ENCODE data around the gene LARP4. TPM values are rescaled to one million over a fixed set of nuclear protein-coding genes. Genes with fewer than 3 reads are reported as not detected.

Gene LARP4
- total and polyA plus RNA-seq, 2 of the 4 experiments (the other 2 are of a cell fraction) = 11.3 to 42.5 TPM

- Histone ChIP-seq H2AK9ac (replicated peaks; ENCODE audit: low read depth, low read length, poor library complexity) (no peak overlapping the region), H2AFZ (replicated peaks; ENCODE audit: low read length, poor library complexity) (no peak overlapping the region), H3K23ac (ENCODE audit: low read depth, low read length) (peak overlapping the region; percentile 24; the same call in 1 of the 2 replicates), H3K14ac (replicated peaks; ENCODE audit: low read depth, low read length) (no peak overlapping the region), H2BK20ac (ENCODE audit: low read depth, low read length) (peak overlapping the region; percentile 70; the same call in 1 of the 2 replicates), H4K8ac (ENCODE audit: low read depth in 2 of 2, low read length in 2 of 2) (peak overlapping the region in 1 of 2 experiments; percentile 46; a peak in 1 of 4 replicates), H3K36me3 (ENCODE audit: control insufficient read depth, insufficient read depth, low read length) (no peaks in the 10 kb centered on the region), H2BK120ac (ENCODE audit: low read depth, low read length) (peak overlapping the region; percentile 57; the same call in 1 of the 2 replicates), H3K9ac (ENCODE audit: low read depth, low read length) (no peak overlapping the region), H3K4me2 (ENCODE audit: low read depth, low read length) (no peak overlapping the region), H3K4me1 (ENCODE audit: control insufficient read depth, insufficient read depth, low read length) (peaks cover 9% of the 10 kb centered on the region), H2AK5ac (ENCODE audit: low read depth, low read length) (peak overlapping the region; percentile 52; the same call in 1 of the 2 replicates), H3K4me3 (ENCODE audit: insufficient read depth, low read depth, low read length) (no peak overlapping the region), H3K9me3 (ENCODE audit: control insufficient read depth, insufficient read depth, low read length) (no peaks in the 10 kb centered on the region), H4K5ac (ENCODE audit: low read depth, low read length) (no peak overlapping the region), H3K9me1 (ENCODE audit: insufficient read depth, low read length) (peaks cover 6% of the 10 kb centered on the region; the same call in 1 of the 2 replicates), H3K27ac (ENCODE audit: insufficient read depth, low read length) (no peak overlapping the region), H4K20me1 (ENCODE audit: insufficient read depth, low read length) (no peaks in the 10 kb centered on the region), H2BK15ac (ENCODE audit: low read depth, low read length) (0 out of 3 replicates have a peak overlapping the region, but pooled peaks have one; percentile 3), H4K91ac (ENCODE audit: insufficient read depth, low read depth, low read length) (no peak overlapping the region), H3K4ac (ENCODE audit: low read depth, low read length) (peak overlapping the region; percentile 22; the same call in 1 of the 2 replicates), H3K79me1 (ENCODE audit: low read depth in 1 of 2, low read length in 2 of 2) (no peaks in the 10 kb centered on the region), H3K18ac (ENCODE audit: low read depth, low read length) (no peak overlapping the region), H2BK5ac (ENCODE audit: low read depth, low read length, poor library complexity, severe bottlenecking) (no peak overlapping the region), H3K56ac (ENCODE audit: extremely low read depth, insufficient read depth, low read length) (no peak overlapping the region), H3K27me3 (ENCODE audit: control insufficient read depth, insufficient read depth, low read length) (no peaks in the 10 kb centered on the region)
- ChIA-PET POLR2A (ENCODE audit: unreplicated experiment) (interaction anchor here (0.7 kb wide), 1 partner anchor 593 kb away, joined by 10 read pairs; no protein-coding TSS in a partner anchor), CTCF (no interaction called here)
- ATAC-seq (ENCODE audit: low read depth) = no peak
- WGBS, 2 experiments (ENCODE audit: extremely low coverage in 2 of 2, insufficient read length in 1 of 2) = no CpG with 5 or more reads among the region's 4 CpGs
- no peak for DNase-seq
- dilution Hi-C loops (cut with HindIII; ENCODE audit: low sequenced_read_pairs, unreplicated experiment) (no loop called here), in situ Hi-C loops (cut with MboI; ENCODE audit: low sequenced_read_pairs) (no loop called here), intact Hi-C loops (cut with micrococcal nuclease) (loop anchor here (5.0 kb wide), 1 partner anchor 67 kb away; no protein-coding TSS in a partner anchor)
- BruUV-seq (replicated peaks) = no TSS peak
- no peak for TF ChIP-seq FOS (IDR thresholded peaks at IDR 0.05; ENCODE audit: low read depth, low read length)
- TF ChIP-seq SMC3 (IDR thresholded peaks at IDR 0.05; ENCODE audit: low read depth, low read length) = no peak
- no peak for TF ChIP-seq CEBPB (IDR thresholded peaks at IDR 0.05; ENCODE audit: low read depth, low read length)
- no peak for TF ChIP-seq USF2 (IDR thresholded peaks at IDR 0.05; ENCODE audit: low read depth, low read length)
- TF ChIP-seq MAZ (IDR thresholded peaks at IDR 0.05; ENCODE audit: borderline replicate concordance, low read depth, low read length) = no peak
- TF ChIP-seq MXI1 (IDR thresholded peaks at IDR 0.05; ENCODE audit: borderline replicate concordance, low read depth, low read length) = no peak
- TF ChIP-seq, protein P1, sequence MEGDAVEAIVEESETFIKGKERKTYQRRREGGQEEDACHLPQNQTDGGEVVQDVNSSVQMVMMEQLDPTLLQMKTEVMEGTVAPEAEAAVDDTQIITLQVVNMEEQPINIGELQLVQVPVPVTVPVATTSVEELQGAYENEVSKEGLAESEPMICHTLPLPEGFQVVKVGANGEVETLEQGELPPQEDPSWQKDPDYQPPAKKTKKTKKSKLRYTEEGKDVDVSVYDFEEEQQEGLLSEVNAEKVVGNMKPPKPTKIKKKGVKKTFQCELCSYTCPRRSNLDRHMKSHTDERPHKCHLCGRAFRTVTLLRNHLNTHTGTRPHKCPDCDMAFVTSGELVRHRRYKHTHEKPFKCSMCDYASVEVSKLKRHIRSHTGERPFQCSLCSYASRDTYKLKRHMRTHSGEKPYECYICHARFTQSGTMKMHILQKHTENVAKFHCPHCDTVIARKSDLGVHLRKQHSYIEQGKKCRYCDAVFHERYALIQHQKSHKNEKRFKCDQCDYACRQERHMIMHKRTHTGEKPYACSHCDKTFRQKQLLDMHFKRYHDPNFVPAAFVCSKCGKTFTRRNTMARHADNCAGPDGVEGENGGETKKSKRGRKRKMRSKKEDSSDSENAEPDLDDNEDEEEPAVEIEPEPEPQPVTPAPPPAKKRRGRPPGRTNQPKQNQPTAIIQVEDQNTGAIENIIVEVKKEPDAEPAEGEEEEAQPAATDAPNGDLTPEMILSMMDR (conservative IDR thresholded peaks at IDR 0.05; ENCODE audit: low read depth, low read length) = no peak
- TF ChIP-seq RCOR1 (IDR thresholded peaks at IDR 0.05; ENCODE audit: insufficient replicate concordance, low read length) = no peak
- TF ChIP-seq NFE2L2 (IDR thresholded peaks at IDR 0.05; ENCODE audit: low read depth, low read length) = no peak
- no peak for TF ChIP-seq CHD1 (IDR thresholded peaks at IDR 0.05; ENCODE audit: low read depth, low read length)
- no peak for TF ChIP-seq RAD21 (IDR thresholded peaks at IDR 0.05; ENCODE audit: low read length)
- no peak for TF ChIP-seq MAFK (IDR thresholded peaks at IDR 0.05; ENCODE audit: low read depth, low read length)
- no peak for TF ChIP-seq RFX5 (IDR thresholded peaks at IDR 0.05; ENCODE audit: low read depth, low read length)
- TF ChIP-seq, protein P2, sequence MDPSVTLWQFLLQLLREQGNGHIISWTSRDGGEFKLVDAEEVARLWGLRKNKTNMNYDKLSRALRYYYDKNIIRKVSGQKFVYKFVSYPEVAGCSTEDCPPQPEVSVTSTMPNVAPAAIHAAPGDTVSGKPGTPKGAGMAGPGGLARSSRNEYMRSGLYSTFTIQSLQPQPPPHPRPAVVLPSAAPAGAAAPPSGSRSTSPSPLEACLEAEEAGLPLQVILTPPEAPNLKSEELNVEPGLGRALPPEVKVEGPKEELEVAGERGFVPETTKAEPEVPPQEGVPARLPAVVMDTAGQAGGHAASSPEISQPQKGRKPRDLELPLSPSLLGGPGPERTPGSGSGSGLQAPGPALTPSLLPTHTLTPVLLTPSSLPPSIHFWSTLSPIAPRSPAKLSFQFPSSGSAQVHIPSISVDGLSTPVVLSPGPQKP (IDR thresholded peaks at IDR 0.05; ENCODE audit: borderline replicate concordance, low read depth, low read length) = no peak
- no peak for TF ChIP-seq BHLHE40 (IDR thresholded peaks at IDR 0.05; ENCODE audit: low read depth, low read length)
- TF ChIP-seq POLR2A (IDR thresholded peaks at IDR 0.05; ENCODE audit: low read depth, low read length) = no peak
Observed at GRCh38 chr12:50394469-50395029, 6.1 kb upstream of the LARP4 start.

Measured in IMR-90 (cell line).